ENCODE data around the gene HDGFL3. TPM values are rescaled to one million over a fixed set of nuclear protein-coding genes. Genes with fewer than 3 reads are reported as not detected.

The HDGFL3 gene
- total RNA-seq, 4 donors from 2014 or later = 59.0 to 175 (median 75.4) TPM

DNA sequence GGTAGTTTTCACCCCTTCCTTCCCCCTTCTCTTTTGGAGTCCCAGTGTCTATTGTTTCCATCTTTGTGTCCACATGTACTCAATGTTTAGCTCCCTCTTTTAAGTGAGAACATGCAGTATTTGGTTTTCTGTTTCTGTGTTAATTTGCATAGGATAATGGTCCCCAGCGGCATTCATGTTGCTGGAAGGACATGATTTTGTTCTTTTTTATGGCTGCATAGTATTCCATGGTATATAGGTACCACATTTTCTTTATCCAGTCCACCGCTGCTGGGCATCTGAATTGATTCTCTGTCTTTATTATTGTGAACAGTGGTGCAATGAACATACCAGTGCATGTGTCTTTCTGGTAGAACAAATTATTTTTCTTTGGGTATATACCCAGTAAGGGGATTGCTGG lies 7.7 kb upstream of the HDGFL3 start:
- no peak for TF ChIP-seq EP300 (IDR thresholded peaks at IDR 0.05)
- TF ChIP-seq, protein P1, sequence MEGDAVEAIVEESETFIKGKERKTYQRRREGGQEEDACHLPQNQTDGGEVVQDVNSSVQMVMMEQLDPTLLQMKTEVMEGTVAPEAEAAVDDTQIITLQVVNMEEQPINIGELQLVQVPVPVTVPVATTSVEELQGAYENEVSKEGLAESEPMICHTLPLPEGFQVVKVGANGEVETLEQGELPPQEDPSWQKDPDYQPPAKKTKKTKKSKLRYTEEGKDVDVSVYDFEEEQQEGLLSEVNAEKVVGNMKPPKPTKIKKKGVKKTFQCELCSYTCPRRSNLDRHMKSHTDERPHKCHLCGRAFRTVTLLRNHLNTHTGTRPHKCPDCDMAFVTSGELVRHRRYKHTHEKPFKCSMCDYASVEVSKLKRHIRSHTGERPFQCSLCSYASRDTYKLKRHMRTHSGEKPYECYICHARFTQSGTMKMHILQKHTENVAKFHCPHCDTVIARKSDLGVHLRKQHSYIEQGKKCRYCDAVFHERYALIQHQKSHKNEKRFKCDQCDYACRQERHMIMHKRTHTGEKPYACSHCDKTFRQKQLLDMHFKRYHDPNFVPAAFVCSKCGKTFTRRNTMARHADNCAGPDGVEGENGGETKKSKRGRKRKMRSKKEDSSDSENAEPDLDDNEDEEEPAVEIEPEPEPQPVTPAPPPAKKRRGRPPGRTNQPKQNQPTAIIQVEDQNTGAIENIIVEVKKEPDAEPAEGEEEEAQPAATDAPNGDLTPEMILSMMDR (IDR thresholded peaks at IDR 0.05) = no peak
- TF ChIP-seq POLR2A (IDR thresholded peaks at IDR 0.05) = no peak
- no peak for TF ChIP-seq POLR2AphosphoS5 (IDR thresholded peaks at IDR 0.05)
- Histone ChIP-seq H3K27ac (no peak overlapping the region), H3K9me3 (no peaks in the 10 kb centered on the region), H3K4me1 (no peaks in the 10 kb centered on the region), H3K27me3 (peaks cover 2% of the 10 kb centered on the region), H3K36me3 (no peaks in the 10 kb centered on the region), H3K4me3 (no peak overlapping the region)
- no peak for ATAC-seq
- 90 to 94% methylated on average over 2 of the region's 2 CpGs for WGBS, 2 donors (ENCODE audit: low coverage in 1 of 2)

DNA sequence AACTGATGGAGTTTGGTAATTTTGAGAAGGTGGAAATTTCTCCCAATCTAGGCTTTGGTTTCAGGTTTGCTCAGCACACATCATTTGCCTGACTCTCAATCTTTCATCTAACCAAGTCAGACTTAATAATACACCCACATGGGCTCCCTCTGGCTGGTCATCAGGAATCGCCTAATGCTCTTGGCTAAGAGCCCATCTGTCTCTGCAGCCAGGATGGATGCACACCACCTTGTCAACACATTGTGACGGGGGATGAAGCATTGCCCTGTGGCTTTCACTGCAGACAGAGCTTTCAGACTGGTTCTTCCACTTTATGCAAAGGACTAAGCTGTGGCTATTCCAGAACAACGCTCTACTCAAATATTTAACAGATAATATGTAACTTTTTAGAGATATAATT lies 3.0 kb upstream of the HDGFL3 start:
- 42 to 54% methylated on average over 3 of the region's 3 CpGs for WGBS, 2 donors (ENCODE audit: low coverage in 1 of 2)

DNA sequence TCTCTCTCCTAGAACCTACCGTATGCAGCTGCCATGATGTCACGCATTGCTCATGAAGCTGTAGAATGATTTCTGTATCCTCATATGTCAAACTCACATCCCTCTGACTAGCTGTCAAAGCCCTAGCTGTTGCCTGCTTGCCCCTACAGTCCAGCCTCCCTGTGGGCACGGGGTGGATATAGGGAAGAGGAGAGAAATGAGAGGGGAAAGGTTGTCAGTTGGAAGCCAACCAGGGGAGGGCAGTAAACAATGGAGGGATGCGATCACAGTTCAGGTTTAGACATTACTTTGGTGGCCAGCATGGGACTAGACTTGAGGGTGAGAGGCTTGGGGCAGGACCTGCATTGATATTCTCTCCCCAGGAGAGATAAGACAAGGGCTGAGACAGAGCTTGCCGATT lies 1.7 kb upstream of the HDGFL3 start:
- H3K4me1 ChIP-seq = peaks cover 0 to 32% (median 5%) of the 10 kb centered on the region in 3 donors
- H3K9me3 ChIP-seq = no peaks in the 10 kb centered on the region
- no peak for ATAC-seq
- H3K27ac ChIP-seq = no peak overlapping the region
- no peaks in the 10 kb centered on the region for H3K36me3 ChIP-seq
- TF ChIP-seq EP300 (IDR thresholded peaks at IDR 0.05) (no peak), POLR2A (IDR thresholded peaks at IDR 0.05) (no peak), POLR2AphosphoS5 (IDR thresholded peaks at IDR 0.05) (no peak)
- TF ChIP-seq, protein P1 (IDR thresholded peaks at IDR 0.05) = no peak
- no peaks in the 10 kb centered on the region for H3K27me3 ChIP-seq
- 76 to 89% methylated on average over 3 to 4 of the region's 5 CpGs for WGBS, 2 donors (ENCODE audit: low coverage in 1 of 2)
- no peak overlapping the region for H3K4me3 ChIP-seq

More for the DNA sequence above, 3.0 kb upstream of the HDGFL3 start:
- Histone ChIP-seq H3K4me3 (no peak overlapping the region), H3K36me3 (no peaks in the 10 kb centered on the region), H3K4me1 (peaks cover 0 to 19% (median 2%) of the 10 kb centered on the region in 3 donors), H3K9me3 (no peaks in the 10 kb centered on the region), H3K27me3 (no peaks in the 10 kb centered on the region), H3K27ac (no peak overlapping the region)
- ATAC-seq = no peak
- no peak for TF ChIP-seq EP300 (IDR thresholded peaks at IDR 0.05)
- TF ChIP-seq, protein P1 (IDR thresholded peaks at IDR 0.05) = no peak
- no peak for TF ChIP-seq POLR2A (IDR thresholded peaks at IDR 0.05)
- TF ChIP-seq POLR2AphosphoS5 (IDR thresholded peaks at IDR 0.05) = no peak

DNA sequence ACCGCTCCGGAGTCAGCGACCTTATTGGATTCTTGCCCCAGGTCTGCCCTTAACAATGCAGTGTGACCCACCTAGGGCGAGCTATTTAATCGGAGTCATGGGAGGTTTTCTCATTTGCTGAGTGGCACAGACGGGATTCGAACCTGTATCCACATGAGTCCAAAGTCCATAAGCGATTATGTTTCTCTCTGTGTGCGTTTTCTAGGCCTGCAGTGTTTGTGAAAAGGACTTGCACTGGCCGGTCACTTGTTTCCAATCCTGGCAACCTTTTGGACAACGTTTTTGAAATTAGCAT lies 691 bp upstream of the HDGFL3 start:
- no peak for ATAC-seq
- Histone ChIP-seq H3K27ac (peak overlapping the region in 3 of 4 donors; percentile 92 to 96 (median 94)), H3K27me3 (no peaks in the 10 kb centered on the region), H3K4me3 (peak overlapping the region; percentile 88 to 98), H3K36me3 (no peaks in the 10 kb centered on the region), H3K9me3 (no peaks in the 10 kb centered on the region), H3K4me1 (peaks cover 0 to 35% (median 5%) of the 10 kb centered on the region in 3 donors)
- TF ChIP-seq POLR2AphosphoS5 (IDR thresholded peaks at IDR 0.05) = no peak
- TF ChIP-seq EP300 (IDR thresholded peaks at IDR 0.05) = no peak
- TF ChIP-seq POLR2A (IDR thresholded peaks at IDR 0.05) = no peak
- WGBS, 2 donors (ENCODE audit: low coverage in 1 of 2) = 17 to 20% methylated on average over 2 to 8 of the region's 11 CpGs

DNA sequence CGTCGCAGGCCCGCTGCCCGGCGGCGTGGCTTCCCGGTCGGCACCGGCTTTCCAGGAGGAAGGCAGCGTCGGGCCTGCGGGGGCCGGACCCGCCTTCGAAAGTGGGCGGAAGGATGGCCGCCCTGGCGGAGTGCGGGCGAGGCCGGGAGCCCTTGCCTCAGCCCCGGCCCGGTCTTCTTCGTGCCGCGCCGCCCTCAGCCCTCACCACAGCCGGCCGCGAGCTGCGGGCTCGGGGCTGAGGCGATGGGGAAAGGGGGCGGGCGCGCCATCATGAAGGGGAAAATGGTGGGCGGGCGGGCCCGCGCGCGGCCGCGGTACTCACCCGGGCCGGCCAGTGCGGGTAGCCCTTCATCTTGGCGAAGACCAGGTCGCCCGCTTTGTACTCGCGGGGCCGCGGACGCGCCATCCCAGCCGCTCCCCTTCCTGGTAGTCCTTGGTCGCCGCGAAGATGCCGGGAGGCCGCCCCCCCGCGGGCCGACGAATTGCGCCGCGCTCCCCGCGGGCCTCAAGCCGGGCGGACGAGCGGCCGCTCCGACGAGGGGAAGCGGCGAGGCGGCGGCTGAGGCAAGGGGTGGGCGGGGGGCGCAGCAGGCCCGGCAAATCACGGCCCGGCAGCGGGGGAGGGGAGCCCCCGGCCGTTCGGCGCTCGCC lies 489 bp downstream of the HDGFL3 start:
- TF ChIP-seq, protein P1 (IDR thresholded peaks at IDR 0.05) = no peak
- no peak for TF ChIP-seq POLR2AphosphoS5 (IDR thresholded peaks at IDR 0.05)
- TF ChIP-seq EP300 (IDR thresholded peaks at IDR 0.05) = no peak
- no peak for TF ChIP-seq POLR2A (IDR thresholded peaks at IDR 0.05)
- WGBS, 2 donors (ENCODE audit: low coverage in 1 of 2) = no CpG with 5 or more reads among the region's 93 CpGs

More for the DNA sequence above, 489 bp downstream of the HDGFL3 start:
- Histone ChIP-seq H3K27me3 (no peaks in the 10 kb centered on the region), H3K9me3 (no peaks in the 10 kb centered on the region), H3K36me3 (no peaks in the 10 kb centered on the region), H3K4me3 (peak overlapping the region; percentile 88 to 98), H3K27ac (peak overlapping the region; percentile 75 to 96 (median 93)), H3K4me1 (peaks cover 0 to 47% (median 5%) of the 10 kb centered on the region in 3 donors)
- ATAC-seq = peak; percentile 63
